Right cardiac atrium (tissue), 5 donors: ENCODE measurements around the gene PDLIM4. TPM values are rescaled to one million over a fixed set of nuclear protein-coding genes. Genes with fewer than 3 reads are reported as not detected.
A peak's percentile ranks its signal among the peaks of the same experiment; 100 is the strongest.

Source experiments
- ATAC-seq, 2 donors: fragments of 200-7000 bp; cut with Tn5 transposase; one replicate each; pipeline versions ENCODE4 v1.8.0 to v1.9.1; 2020; ENCODE audit warnings: moderate library complexity in 2 of 2, mild to moderate bottlenecking in 1 of 2
- DNase-seq, 3 donors: peaks; one replicate each; pipeline ENCODE4 v3.0.0-alpha.2; 2020
- H3K27ac ChIP-seq: one replicate; pipeline ENCODE4 v1.5.1; 2013; ENCODE audit warnings: mild to moderate bottlenecking, low read length, control low read depth, moderate library complexity
- H3K27me3 ChIP-seq: one replicate; pipeline ENCODE4 v1.6.1; 2013; ENCODE audit not compliant: control insufficient read depth, insufficient read depth
- H3K4me1 ChIP-seq: one replicate; pipeline ENCODE4 v1.6.1; 2013; ENCODE audit warnings: low read length; ENCODE audit not compliant: control insufficient read depth, insufficient read depth
- H3K4me3 ChIP-seq: one replicate; pipeline ENCODE4 v1.5.1; 2013; ENCODE audit warnings: low read length, control low read depth
- H3K9me3 ChIP-seq: one replicate; pipeline ENCODE4 v1.6.1; 2013; ENCODE audit warnings: low read length; ENCODE audit not compliant: control insufficient read depth
- WGBS: extraction: QIAGEN DNeasy Blood & Tissue Kit; methylation state at CpG from one replicate; pipeline ENCODE4 v1.1.7; 2013; 5-methylcytosine and 5-hydroxymethylcytosine counted together
- intact Hi-C, 4 donors: fragments of 100-400 bp; cut with DNase I; formaldehyde crosslinking; loops; one replicate each; pipeline versions ENCODE4 v1.11.0 to v1.14.0; 2022 to 2023
- long read RNA-seq, 4 donors: library from polyadenylated mRNA; unstranded; transcript quantifications; one replicate each; pipeline ENCODE4 v2.0.0, GENCODE V29; 2020 to 2021
- polyA plus RNA-seq: library from polyadenylated mRNA; stranded (reverse); fragments of 200-250 nt; gene quantifications from one replicate; pipeline ENCODE4 v1.2.3, GENCODE V29; 2013
- total RNA-seq, 4 donors: library from RNA; stranded (reverse); fragmentation: NEBNext Ultra II Directional; extraction: Animal tissue kit (Norgen Biotek cat#: 25700); gene quantifications; one replicate each; pipeline ENCODE4 v1.2.1, GENCODE V29; 2021
- donor health status: healthy with polysubstance abuse.
- donor health status: DM: no; HTN: yes; CAD: no.
- donor health status: DM: no; HTN: no; CAD: no.
- donor health status: DM: no; HTN: yes; CAD: no; lungs with severe emphysema.
- donor health status: DM: yes; HTN: yes; CAD: no.

PDLIM4 gene
- total RNA-seq, result 100 to 1,000 TPM in 1 of 4 donors, 10 to 100 TPM in 3; 47.8 to 113 (median 54.3) TPM
- 35.0 TPM for polyA plus RNA-seq
- long read RNA-seq, donor 1, transcript PDLIM4-201 (7 exons, 2,282 nt), result major isoform, 124 of 137 reads
- long read RNA-seq, donor 1, partial matches to known transcripts, result 3 of 137 reads
- long read RNA-seq, donor 1, other reads (novel, unspliced or antisense), result 7 of 137 reads
- long read RNA-seq, donor 2, transcript PDLIM4-201 (7 exons, 2,282 nt), result major isoform, 75 of 87 reads
- long read RNA-seq, donor 2, partial matches to known transcripts, result 2 of 87 reads
- long read RNA-seq, donor 2, other reads (novel, unspliced or antisense), result 10 of 87 reads
- long read RNA-seq, donor 3, transcript PDLIM4-202 (6 exons, 1,006 nt), result minor isoform, 10 of 444 reads
- long read RNA-seq, donor 3, transcript PDLIM4-201 (7 exons, 2,282 nt), result major isoform, 395 of 444 reads
- long read RNA-seq, donor 3, partial matches to known transcripts, result 21 of 444 reads
- long read RNA-seq, donor 3, other reads (novel, unspliced or antisense), result 17 of 444 reads
- long read RNA-seq, donor 4, transcript PDLIM4-201 (7 exons, 2,282 nt), result major isoform, 89 of 106 reads
- long read RNA-seq, donor 4, partial matches to known transcripts, result 5 of 106 reads
- long read RNA-seq, donor 4, other reads (novel, unspliced or antisense), result 9 of 106 reads

- H3K4me3 ChIP-seq, result peak within 1 kb of the TSS; percentile 60
- 16% methylated on average over 85 of the region's 88 CpGs for WGBS
- peak; percentile 61 to 86 (median 84) for DNase-seq
- H3K9me3 ChIP-seq, result no peaks in the 10 kb centered on the region
- H3K27me3 ChIP-seq, result no peaks in the 10 kb centered on the region
- peak; percentile 25 to 39 for ATAC-seq
- intact Hi-C loops, result no loop called here
- peaks cover 39% of the 10 kb centered on the region for H3K4me1 ChIP-seq
- H3K27ac ChIP-seq, result peak within 1 kb of the TSS; percentile 86
These were observed at the start of gene PDLIM4 for GRCh38 chr5:132257131-132258101. Gene PDLIM4 (plus strand): TSS chr5:132257696. CDS start chr5:132257735, 39 bp downstream.

- H3K4me1 ChIP-seq, result peaks cover 35% of the 10 kb centered on the region
- H3K27ac ChIP-seq, result no peak overlapping the region
- H3K4me3 ChIP-seq, result no peak overlapping the region
- intact Hi-C loops, result no loop called here
- 95% methylated on average over 5 of the region's 5 CpGs for WGBS
- H3K9me3 ChIP-seq, result no peaks in the 10 kb centered on the region
- ATAC-seq, result no peak
- DNase-seq, result peak in 1 of 3 donors; percentile 22
- H3K27me3 ChIP-seq, result no peaks in the 10 kb centered on the region
These were observed 49.7 kb upstream of the PDLIM4 start for GRCh38 chr5:132207778-132208177.

- H3K27me3 ChIP-seq, result no peaks in the 10 kb centered on the region
- H3K4me3 ChIP-seq, result no peak overlapping the region
- no peaks in the 10 kb centered on the region for H3K9me3 ChIP-seq
- DNase-seq (no peak), ATAC-seq (no peak)
- H3K4me1 ChIP-seq, result peaks cover 37% of the 10 kb centered on the region
- intact Hi-C loops, result no loop called here
- 82% methylated on average over 9 of the region's 9 CpGs for WGBS
- H3K27ac ChIP-seq, result no peak overlapping the region
These were observed 48.4 kb upstream of the PDLIM4 start for GRCh38 chr5:132209131-132209530.

- no peak overlapping the region for H3K4me3 ChIP-seq
- ATAC-seq (no peak), DNase-seq (no peak)
- H3K27ac ChIP-seq, result peak overlapping the region; percentile 39
- intact Hi-C loops, result no loop called here
- H3K27me3 ChIP-seq, result no peaks in the 10 kb centered on the region
- H3K4me1 ChIP-seq, result peaks cover 39% of the 10 kb centered on the region
- no peaks in the 10 kb centered on the region for H3K9me3 ChIP-seq
- 97% methylated on average over 11 of the region's 11 CpGs for WGBS
These were observed 47.5 kb upstream of the PDLIM4 start for GRCh38 chr5:132209901-132210545.

- intact Hi-C loops, result no loop called here
- peak in 2 of 3 donors; percentile 61 to 67 for DNase-seq
- Histone ChIP-seq H3K4me3 (no peak overlapping the region), H3K9me3 (no peaks in the 10 kb centered on the region), H3K27me3 (no peaks in the 10 kb centered on the region), H3K4me1 (peaks cover 33% of the 10 kb centered on the region), H3K27ac (peak overlapping the region; percentile 77)
- peak in 1 of 2 donors; percentile 20 for ATAC-seq
- 73% methylated on average over 1 of the region's 1 CpG for WGBS
These were observed 46.6 kb upstream of the PDLIM4 start for GRCh38 chr5:132210944-132211343.

- Histone ChIP-seq H3K4me1 (peaks cover 28% of the 10 kb centered on the region), H3K4me3 (no peak overlapping the region), H3K9me3 (no peaks in the 10 kb centered on the region), H3K27me3 (no peaks in the 10 kb centered on the region), H3K27ac (peak overlapping the region; percentile 77)
- peak; percentile 42 to 43 for ATAC-seq
- intact Hi-C loops, result no loop called here
- DNase-seq, result peak in 1 of 3 donors; percentile 68
- 19% methylated on average over 1 of the region's 1 CpG for WGBS
These were observed 45.7 kb upstream of the PDLIM4 start for GRCh38 chr5:132211787-132212186.

GRCh38 chr5:132213666-132214065, 43.8 kb upstream of the PDLIM4 start:
- DNase-seq, result peak in 1 of 3 donors; percentile 24
- H3K27me3 ChIP-seq, result no peaks in the 10 kb centered on the region
- intact Hi-C loops, result no loop called here
- no peak for ATAC-seq
- 97% methylated on average over 7 of the region's 7 CpGs for WGBS
- H3K9me3 ChIP-seq, result no peaks in the 10 kb centered on the region
- no peak overlapping the region for H3K4me3 ChIP-seq
- peaks cover 29% of the 10 kb centered on the region for H3K4me1 ChIP-seq
- H3K27ac ChIP-seq, result no peak overlapping the region

GRCh38 chr5:132214491-132214890, 43.0 kb upstream of the PDLIM4 start:
- ATAC-seq, result no peak
- WGBS, result 94% methylated on average over 4 of the region's 4 CpGs
- H3K4me1 ChIP-seq, result peaks cover 32% of the 10 kb centered on the region

GRCh38 chr5:132215329-132215728, 42.2 kb upstream of the PDLIM4 start:
- Histone ChIP-seq H3K27ac (peak overlapping the region; percentile 97), H3K27me3 (no peaks in the 10 kb centered on the region), H3K9me3 (no peaks in the 10 kb centered on the region), H3K4me3 (no peak overlapping the region), H3K4me1 (peaks cover 32% of the 10 kb centered on the region)
- ATAC-seq, result peak; percentile 95
- WGBS, result 23% methylated on average over 5 of the region's 5 CpGs
- peak; percentile 97 to 99 (median 98) for DNase-seq
- intact Hi-C loops, result no loop called here

More at GRCh38 chr5:132214491-132214890, 43.0 kb upstream of the PDLIM4 start:
- intact Hi-C loops, result no loop called here
- Histone ChIP-seq H3K9me3 (no peaks in the 10 kb centered on the region), H3K27ac (peak overlapping the region; percentile 97), H3K4me3 (no peak overlapping the region), H3K27me3 (no peaks in the 10 kb centered on the region)
- DNase-seq, result peak in 1 of 3 donors; percentile 35

GRCh38 chr5:132218321-132218720, 39.2 kb upstream of the PDLIM4 start:
- Histone ChIP-seq H3K27ac (peak overlapping the region; percentile 48), H3K9me3 (no peaks in the 10 kb centered on the region), H3K4me3 (no peak overlapping the region), H3K27me3 (no peaks in the 10 kb centered on the region), H3K4me1 (peaks cover 36% of the 10 kb centered on the region)
- ATAC-seq (peak in 1 of 2 donors; percentile 20), DNase-seq (peak in 1 of 3 donors; percentile 58)
- intact Hi-C loops, result no loop called here
- 65% methylated on average over 4 of the region's 4 CpGs for WGBS
